Fibroblast of lung (primary cell): ENCODE data around the gene SDR42E1. TPM values are rescaled to one million over a fixed set of nuclear protein-coding genes. Genes with fewer than 3 reads are reported as not detected.

Source experiments
- DNase-seq, 2 donors: peaks; one replicate each; pipeline versions ENCODE4 v3.0.0 to v3.0.0-alpha.2; 2010; ENCODE audit warnings: low read depth in 2 of 2
- H2AFZ ChIP-seq: 2 replicates; pipeline ENCODE4 v1.5.1; 2012; ENCODE audit warnings: low read length, control low read depth, inconsistent platforms
- H3K27ac ChIP-seq: 2 replicates; pipeline ENCODE4 v1.5.1; 2011; ENCODE audit warnings: low read length, control low read depth; ENCODE audit not compliant: insufficient read depth
- H3K27me3 ChIP-seq: 2 replicates; pipeline ENCODE4 v1.5.1; 2011; ENCODE audit warnings: mild to moderate bottlenecking, low read length; ENCODE audit not compliant: control insufficient read depth, insufficient read depth
- H3K36me3 ChIP-seq: 2 replicates; pipeline ENCODE4 v1.5.1; 2011; ENCODE audit warnings: low read length; ENCODE audit not compliant: control insufficient read depth, insufficient read depth
- H3K4me1 ChIP-seq: 2 replicates; pipeline ENCODE4 v1.5.1; 2011; ENCODE audit warnings: low read length; ENCODE audit not compliant: control insufficient read depth, insufficient read depth; ENCODE audit errors: extremely low read depth
- H3K4me2 ChIP-seq: 2 replicates; pipeline ENCODE4 v1.5.1; 2011; ENCODE audit warnings: low read length, control low read depth; ENCODE audit not compliant: insufficient read depth; ENCODE audit errors: extremely low read depth
- H3K4me3 ChIP-seq, 4 experiments: fragments of 200-600 bp in 1 of 4; sonication (generic) in 1 of 4; replicated peaks in 1 of 4; 2 replicates each; pipeline ENCODE4 v1.5.1; 2011 to 2016; ENCODE audit warnings: low read length in 4 of 4, low read depth in 3 of 4, mild to moderate bottlenecking in 3 of 4, control low read depth in 2 of 4, inconsistent platforms in 1 of 4, mixed read lengths in 1 of 4; ENCODE audit not compliant: insufficient read depth in 1 of 4; ENCODE audit errors: control extremely low read depth in 1 of 4
- H3K79me2 ChIP-seq: 2 replicates; pipeline ENCODE4 v1.5.1; 2012; ENCODE audit warnings: mild to moderate bottlenecking, low read length, inconsistent platforms; ENCODE audit not compliant: control insufficient read depth, insufficient read depth
- H3K9ac ChIP-seq: 2 replicates; pipeline ENCODE4 v1.5.1; 2011; ENCODE audit warnings: mild to moderate bottlenecking, low read length, control low read depth; ENCODE audit not compliant: insufficient read depth
- H3K9me3 ChIP-seq: 2 replicates; pipeline ENCODE4 v1.5.1; 2012; ENCODE audit warnings: low read depth, low read length; ENCODE audit not compliant: control insufficient read depth, insufficient read depth
- H4K20me1 ChIP-seq: 2 replicates; pipeline ENCODE4 v1.5.1; 2011; ENCODE audit warnings: low read length; ENCODE audit not compliant: control insufficient read depth, insufficient read depth; ENCODE audit errors: extremely low read depth
- CTCF ChIP-seq, 2 donors: IDR thresholded peaks in 1 of 2; conservative IDR thresholded peaks in 1 of 2; 1 replicate in 1 of 2; 2 replicates in 1 of 2; pipeline ENCODE4 v1.5.1; 2011 to 2012; ENCODE audit warnings: low read length in 2 of 2, control low read depth in 1 of 2, inconsistent platforms in 1 of 2, low read depth in 1 of 2, mild to moderate bottlenecking in 1 of 2
- EZH2 ChIP-seq: IDR thresholded peaks from 2 replicates; pipeline ENCODE4 v1.5.1; 2012; ENCODE audit warnings: low read length, control low read depth, mild to moderate bottlenecking; ENCODE audit errors: missing control alignments
- polyA plus RNA-seq, 2 donors: library from polyadenylated mRNA; depleted of rRNA in 1 of 2; stranded (reverse) in 1 of 2; unstranded in 1 of 2; fragments of >200 nt; gene quantifications; 2 replicates each; pipeline ENCODE4 v1.2.1, GENCODE V29; 2011 to 2012; ENCODE audit warnings: missing spikeins in 1 of 2
- total RNA-seq: library from RNA; depleted of rRNA; stranded (reverse); fragments of >200 nt; gene quantifications from 2 replicates; pipeline ENCODE4 v1.2.1, GENCODE V29; 2014

SDR42E1 gene
- total and polyA plus RNA-seq, 2 donors (not counting 1 experiment from before 2014, with no cell fraction given) = 1.0 to 1.8 TPM

- TF ChIP-seq CTCF (conservative IDR thresholded peaks at IDR 0.05 in 1 of 2, IDR thresholded peaks at IDR 0.05 in 1 of 2; ENCODE audit: low read depth in 1 of 2, low read length in 2 of 2) (no peak), EZH2 (no peak)
- H4K20me1 ChIP-seq = no peaks in the 10 kb centered on the region
Observed at GRCh38 chr16:82008957-82009592, 2.2 kb downstream of the SDR42E1 start.

GRCh38 chr16:82007189-82007588, 4.1 kb downstream of the SDR42E1 start:
- Histone ChIP-seq H3K9me3 (no peaks in the 10 kb centered on the region), H3K27ac (no peak overlapping the region), H3K27me3 (no peaks in the 10 kb centered on the region), H3K4me2 (no peak overlapping the region), H3K79me2 (no peaks in the 10 kb centered on the region), H3K4me3 (no peak overlapping the region), H3K36me3 (no peaks in the 10 kb centered on the region), H4K20me1 (no peaks in the 10 kb centered on the region), H3K9ac (no peak overlapping the region), H3K4me1 (no peaks in the 10 kb centered on the region), H2AFZ (no peak overlapping the region)
- no peak for DNase-seq
- TF ChIP-seq CTCF (conservative IDR thresholded peaks at IDR 0.05 in 1 of 2, IDR thresholded peaks at IDR 0.05 in 1 of 2; ENCODE audit: low read depth in 1 of 2, low read length in 2 of 2) (no peak), EZH2 (no peak)

More at GRCh38 chr16:82008957-82009592, 2.2 kb downstream of the SDR42E1 start:
- Histone ChIP-seq H3K9me3 (no peaks in the 10 kb centered on the region), H3K4me1 (no peaks in the 10 kb centered on the region), H3K4me2 (no peak overlapping the region), H3K79me2 (no peaks in the 10 kb centered on the region), H3K9ac (no peak overlapping the region), H3K4me3 (no peak overlapping the region), H3K27me3 (no peaks in the 10 kb centered on the region), H3K27ac (no peak overlapping the region), H3K36me3 (no peaks in the 10 kb centered on the region), H2AFZ (no peak overlapping the region)
- DNase-seq = no peak

GRCh38 chr16:82006036-82006435, 5.2 kb downstream of the SDR42E1 start:
- Histone ChIP-seq H3K27me3 (no peaks in the 10 kb centered on the region), H3K4me3 (no peak overlapping the region), H3K36me3 (no peaks in the 10 kb centered on the region), H2AFZ (no peak overlapping the region), H3K9ac (no peak overlapping the region), H3K4me1 (no peaks in the 10 kb centered on the region), H3K9me3 (no peaks in the 10 kb centered on the region), H4K20me1 (no peaks in the 10 kb centered on the region), H3K4me2 (no peak overlapping the region), H3K27ac (no peak overlapping the region), H3K79me2 (no peaks in the 10 kb centered on the region)
- no peak for DNase-seq
- TF ChIP-seq EZH2 (no peak), CTCF (conservative IDR thresholded peaks at IDR 0.05 in 1 of 2, IDR thresholded peaks at IDR 0.05 in 1 of 2; ENCODE audit: low read depth in 1 of 2, low read length in 2 of 2) (no peak)
